Measurements from ENCODE around the gene PRSS8.
"Not testable (repeated sequence)": the region's sequence is repeated elsewhere in the genome, so short reads cannot be mapped to it uniquely, and the experiment has no call there.

PRSS8 gene

DNA sequence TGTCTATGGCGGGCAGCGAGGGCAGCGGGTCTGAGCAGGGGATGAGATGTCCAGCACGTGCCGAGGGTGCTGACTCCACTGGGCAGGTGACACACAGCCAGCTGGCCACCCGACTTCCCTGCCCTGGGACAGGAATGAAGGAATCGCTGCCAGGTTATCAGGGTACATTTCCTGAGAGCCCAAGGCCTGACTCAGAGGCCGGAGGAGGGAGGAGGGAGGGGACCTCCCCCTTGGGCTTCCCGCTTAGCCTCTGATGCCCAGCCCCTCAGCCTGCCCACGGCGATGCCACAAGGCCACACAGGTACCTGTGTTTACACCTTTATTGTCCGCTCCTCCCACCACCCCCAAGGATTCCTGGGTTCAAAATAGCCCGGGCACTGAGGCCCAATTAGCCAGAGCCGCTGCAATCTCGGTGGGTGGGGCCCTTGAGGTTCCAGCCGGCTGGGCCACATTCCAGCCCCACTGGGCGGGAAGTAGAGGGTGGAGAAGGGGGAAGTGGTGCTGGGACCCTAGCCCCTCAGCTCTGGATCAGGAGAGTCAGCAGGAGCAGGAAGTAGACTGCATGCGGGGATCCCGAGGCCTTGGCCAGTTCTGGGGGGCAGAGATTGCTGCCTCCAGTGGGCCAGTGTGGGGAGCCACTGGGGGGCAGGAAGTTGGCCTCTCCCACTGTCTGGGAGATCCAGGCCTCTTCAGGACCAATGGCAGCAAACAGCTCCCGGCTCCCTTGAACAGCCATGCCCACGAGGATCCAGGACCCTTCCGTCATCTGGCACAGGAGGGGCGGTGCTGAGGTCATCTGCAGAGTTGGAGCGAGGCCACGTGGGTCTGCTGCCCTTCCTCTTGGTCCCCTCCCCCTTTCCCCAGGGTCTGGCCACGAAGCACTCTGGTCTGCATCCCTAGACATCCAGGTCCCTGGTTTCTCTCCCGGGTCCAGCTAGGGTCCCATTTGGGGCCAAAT is 3.4 kb upstream of the PRSS8 start:
- Histone ChIP-seq H2AK5ac (ENCODE audit: low read length, severe bottlenecking) (peak overlapping the region; percentile 15), H2BK120ac (ENCODE audit: low read depth, low read length) (no peak overlapping the region), H4K91ac (ENCODE audit: low read length) (peak overlapping the region; percentile 9), H3K4me1 (ENCODE audit: control insufficient read depth, insufficient read depth, low read depth, low read length) (peaks cover 33% of the 10 kb centered on the region), H3K14ac (ENCODE audit: low read length in 2 of 2) (peak overlapping the region in 1 of 2 experiments; percentile 49), H4K8ac (ENCODE audit: low read length) (peak overlapping the region; percentile 16), H2BK15ac (ENCODE audit: low read depth, poor library complexity, severe bottlenecking) (peak overlapping the region; percentile 44), H3K27ac (ENCODE audit: low read length, poor library complexity, severe bottlenecking) (no peak overlapping the region), H2BK12ac (ENCODE audit: low read length in 2 of 2) (no peak overlapping the region), H3K79me1 (replicated peaks; ENCODE audit: low read length, poor library complexity, severe bottlenecking) (no peaks in the 10 kb centered on the region), H3K4ac (ENCODE audit: low read depth in 1 of 2, low read length in 2 of 2) (no peak overlapping the region), H2AFZ (ENCODE audit: low read depth, low read length) (peak overlapping the region; percentile 29), H3K36me3 (ENCODE audit: control insufficient read depth in 1 of 2, insufficient read depth in 2 of 2, low read depth in 1 of 2, low read length in 2 of 2) (no peaks in the 10 kb centered on the region), H3K27me3 (ENCODE audit: control insufficient read depth in 1 of 2, insufficient read depth in 1 of 2, low read length in 2 of 2) (peaks cover 8 to 13% of the 10 kb centered on the region in 2 experiments), H2BK5ac (ENCODE audit: low read depth, low read length, poor library complexity, severe bottlenecking) (no peak overlapping the region), H3K9ac (ENCODE audit: low read length) (no peak overlapping the region), H3K23ac (ENCODE audit: low read length in 2 of 2) (no peak overlapping the region), H3K4me3 (ENCODE audit: insufficient read depth in 1 of 2, low read depth in 1 of 2, low read length in 2 of 2) (peak overlapping the region in 1 of 2 experiments; percentile 47), H3K4me2 (ENCODE audit: low read length, poor library complexity, severe bottlenecking) (no peak overlapping the region), H3K18ac (ENCODE audit: low read depth in 1 of 2, low read length in 2 of 2) (peak overlapping the region in 1 of 2 experiments; percentile 11), H3K9me3 (ENCODE audit: control insufficient read depth, low read length) (no peaks in the 10 kb centered on the region)
- peak; percentile 18 for DNase-seq
- 50% methylated on average over 26 of the region's 27 CpGs for WGBS

GRCh38 chr16:31136822-31137499 is 1.4 kb upstream of the PRSS8 start:
- Histone ChIP-seq H3K27me3 (ENCODE audit: control insufficient read depth in 1 of 2, insufficient read depth in 1 of 2, low read length in 2 of 2) (peaks cover 8 to 13% of the 10 kb centered on the region in 2 experiments), H3K4me1 (ENCODE audit: control insufficient read depth, insufficient read depth, low read depth, low read length) (peaks cover 27% of the 10 kb centered on the region)
- WGBS = 95% methylated on average over 20 of the region's 20 CpGs

GRCh38 chr16:31136287-31136662 is 748 bp upstream of the PRSS8 start:
- Histone ChIP-seq H3K18ac (ENCODE audit: low read depth in 1 of 2, low read length in 2 of 2) (no peak overlapping the region), H3K79me1 (replicated peaks; ENCODE audit: low read length, poor library complexity, severe bottlenecking) (no peaks in the 10 kb centered on the region), H4K8ac (ENCODE audit: low read length) (no peak overlapping the region), H2AK5ac (ENCODE audit: low read length, severe bottlenecking) (no peak overlapping the region), H4K91ac (ENCODE audit: low read length) (no peak overlapping the region), H3K27ac (ENCODE audit: low read length, poor library complexity, severe bottlenecking) (no peak overlapping the region), H3K4me2 (ENCODE audit: low read length, poor library complexity, severe bottlenecking) (no peak overlapping the region), H2BK15ac (ENCODE audit: low read depth, poor library complexity, severe bottlenecking) (no peak overlapping the region), H3K4me3 (ENCODE audit: insufficient read depth in 1 of 2, low read depth in 1 of 2, low read length in 2 of 2) (no peak overlapping the region), H2BK12ac (ENCODE audit: low read length in 2 of 2) (no peak overlapping the region), H3K36me3 (ENCODE audit: control insufficient read depth in 1 of 2, insufficient read depth in 2 of 2, low read depth in 1 of 2, low read length in 2 of 2) (peaks cover 2 to 22% of the 10 kb centered on the region in 2 experiments), H3K4ac (ENCODE audit: low read depth in 1 of 2, low read length in 2 of 2) (no peak overlapping the region), H3K4me1 (ENCODE audit: control insufficient read depth, insufficient read depth, low read depth, low read length) (peaks cover 22% of the 10 kb centered on the region), H3K9me3 (ENCODE audit: control insufficient read depth, low read length) (no peaks in the 10 kb centered on the region), H3K27me3 (ENCODE audit: control insufficient read depth in 1 of 2, insufficient read depth in 1 of 2, low read length in 2 of 2) (peaks cover 8 to 13% of the 10 kb centered on the region in 2 experiments), H2BK120ac (ENCODE audit: low read depth, low read length) (no peak overlapping the region), H3K23ac (ENCODE audit: low read length in 2 of 2) (no peak overlapping the region), H3K9ac (ENCODE audit: low read length) (no peak overlapping the region), H2AFZ (ENCODE audit: low read depth, low read length) (no peak overlapping the region), H3K14ac (ENCODE audit: low read length in 2 of 2) (no peak overlapping the region), H2BK5ac (ENCODE audit: low read depth, low read length, poor library complexity, severe bottlenecking) (no peak overlapping the region)
- WGBS = 91% methylated on average over 6 of the region's 6 CpGs
- no peak for DNase-seq

More at GRCh38 chr16:31136822-31137499, 1.4 kb upstream of the PRSS8 start:
- not testable (repeated sequence) for H3K23ac ChIP-seq (ENCODE audit: low read length in 2 of 2); DNase-seq; H3K14ac ChIP-seq (ENCODE audit: low read length in 2 of 2); H3K9ac ChIP-seq (ENCODE audit: low read length); H2AK5ac ChIP-seq (ENCODE audit: low read length, severe bottlenecking); H2BK5ac ChIP-seq (ENCODE audit: low read depth, low read length, poor library complexity, severe bottlenecking); H3K4ac ChIP-seq (ENCODE audit: low read depth in 1 of 2, low read length in 2 of 2); H2BK15ac ChIP-seq (ENCODE audit: low read depth, poor library complexity, severe bottlenecking); H2BK120ac ChIP-seq (ENCODE audit: low read depth, low read length); H3K9me3 ChIP-seq (ENCODE audit: control insufficient read depth, low read length); H4K8ac ChIP-seq (ENCODE audit: low read length); H3K4me3 ChIP-seq (ENCODE audit: insufficient read depth in 1 of 2, low read depth in 1 of 2, low read length in 2 of 2); H4K91ac ChIP-seq (ENCODE audit: low read length); H2BK12ac ChIP-seq (ENCODE audit: low read length in 2 of 2); H3K79me1 ChIP-seq (replicated peaks; ENCODE audit: low read length, poor library complexity, severe bottlenecking); H3K18ac ChIP-seq (ENCODE audit: low read depth in 1 of 2, low read length in 2 of 2); H2AFZ ChIP-seq (ENCODE audit: low read depth, low read length); H3K4me2 ChIP-seq (ENCODE audit: low read length, poor library complexity, severe bottlenecking); H3K27ac ChIP-seq (ENCODE audit: low read length, poor library complexity, severe bottlenecking)
- peaks cover 0 to 15% of the 10 kb centered on the region in 2 experiments for H3K36me3 ChIP-seq (ENCODE audit: control insufficient read depth in 1 of 2, insufficient read depth in 2 of 2, low read depth in 1 of 2, low read length in 2 of 2)
